Common myeloid progenitor, CD34-positive (primary cell): ENCODE results near the gene ST6GALNAC3.
A peak's percentile ranks its signal among the peaks of the same experiment; 100 is the strongest.
"Not testable (repeated sequence)": the region's sequence is repeated elsewhere in the genome, so short reads cannot be mapped to it uniquely, and the experiment has no call there.

Experiments used
- CTCF ChIA-PET: fragments of 350-600 bp; sonication (Branson Sonifier 250); formaldehyde crosslinking; loops from one replicate; lab custom pipeline; 2021; ENCODE audit warnings: antibody characterized with exemption; lab: Charles Lee
- POLR2A ChIA-PET: fragments of 350-600 bp; sonication (Branson Sonifier 250); formaldehyde crosslinking; loops from one replicate; lab custom pipeline; 2021; ENCODE audit warnings: antibody characterized with exemption; lab: Charles Lee
- DNase-seq, 3 donors: peaks; one replicate each; pipeline versions ENCODE4 v3.0.0 to v3.0.0-alpha.2; 2013
- H3K27ac ChIP-seq, 2 experiments: 1 replicate in 1 of 2; 2 replicates in 1 of 2; pipeline ENCODE4 v1.7.0; 2013; ENCODE audit warnings: inconsistent platforms in 2 of 2, low read length in 2 of 2, mild to moderate bottlenecking in 2 of 2, low read depth in 1 of 2, moderate library complexity in 1 of 2; ENCODE audit not compliant: severe bottlenecking in 2 of 2, insufficient read depth in 1 of 2, poor library complexity in 1 of 2
- H3K27me3 ChIP-seq, 5 experiments: replicated peaks in 2 of 5; 1 replicate in 3 of 5; 2 replicates in 2 of 5; pipeline versions ENCODE4 v1.6.1 to v1.7.0; 2013; ENCODE audit warnings: low read length in 4 of 5, mild to moderate bottlenecking in 2 of 5, moderate library complexity in 2 of 5, inconsistent platforms in 1 of 5; ENCODE audit not compliant: insufficient read depth in 5 of 5, control insufficient read depth in 4 of 5
- H3K36me3 ChIP-seq, 4 experiments: 1 replicate in 2 of 4; 2 replicates in 2 of 4; pipeline versions ENCODE4 v1.6.1 to v1.7.0; 2013; ENCODE audit warnings: low read length in 3 of 4, control low read depth in 1 of 4, mild to moderate bottlenecking in 1 of 4; ENCODE audit not compliant: control insufficient read depth in 4 of 4, insufficient read depth in 4 of 4
- H3K4me1 ChIP-seq, 4 experiments: 1 replicate in 3 of 4; 2 replicates in 1 of 4; pipeline versions ENCODE4 v1.6.1 to v1.7.1; 2013; ENCODE audit warnings: low read length in 3 of 4, mild to moderate bottlenecking in 3 of 4, control low read depth in 1 of 4, inconsistent platforms in 1 of 4, moderate library complexity in 1 of 4; ENCODE audit not compliant: control insufficient read depth in 4 of 4, insufficient read depth in 4 of 4; ENCODE audit errors: control extremely low read depth in 1 of 4
- H3K4me3 ChIP-seq, 7 experiments: 1 replicate in 4 of 7; 2 replicates in 3 of 7; pipeline versions ENCODE4 v1.5.1 to v1.7.0; 2013; ENCODE audit warnings: mild to moderate bottlenecking in 7 of 7, low read length in 6 of 7, moderate library complexity in 6 of 7, inconsistent platforms in 2 of 7, low read depth in 2 of 7, control low read depth in 1 of 7; ENCODE audit not compliant: insufficient read depth in 4 of 7, control insufficient read depth in 1 of 7; ENCODE audit errors: extremely low read depth in 1 of 7
- H3K9me3 ChIP-seq, 5 experiments: 1 replicate in 4 of 5; 2 replicates in 1 of 5; pipeline versions ENCODE4 v1.6.1 to v1.7.1; 2013; ENCODE audit warnings: low read length in 4 of 5, mild to moderate bottlenecking in 2 of 5, inconsistent platforms in 1 of 5, low read depth in 1 of 5, moderate library complexity in 1 of 5; ENCODE audit not compliant: control insufficient read depth in 4 of 5, insufficient read depth in 2 of 5; ENCODE audit errors: control extremely low read depth in 1 of 5
- WGBS: methylation state at CpG from one replicate; pipeline ENCODE4 v1.1.5; 2013; ENCODE audit not compliant: insufficient coverage; 5-methylcytosine and 5-hydroxymethylcytosine counted together

The ST6GALNAC3 gene

DNA sequence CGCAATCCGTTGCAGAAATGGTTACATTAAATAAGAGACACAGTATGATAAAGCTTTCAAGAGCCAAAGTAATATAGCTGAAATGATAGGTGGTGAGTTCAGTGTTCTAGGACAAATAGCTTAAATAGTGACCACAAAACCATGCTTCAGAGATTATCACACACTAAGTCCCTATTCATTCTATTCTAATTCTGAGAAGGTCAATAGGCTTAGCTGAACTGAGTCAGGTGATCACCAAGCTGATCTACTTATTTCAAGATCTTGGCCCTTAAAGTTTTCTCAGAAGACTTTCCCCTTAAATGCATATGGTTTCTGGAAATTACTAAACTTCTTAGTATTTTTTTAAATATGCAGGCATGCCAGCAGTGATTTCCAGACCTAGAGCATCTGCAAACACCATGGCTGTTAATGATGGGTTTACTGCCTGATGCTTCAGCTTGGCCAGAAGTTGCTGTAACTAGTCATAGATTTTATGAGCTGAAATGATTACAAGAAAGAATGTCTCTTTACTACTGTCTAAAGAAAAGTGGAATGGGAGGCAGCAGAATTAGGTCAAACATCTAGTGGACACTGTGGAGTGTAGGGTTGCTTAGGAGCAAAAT, 242.9 kb downstream of the ST6GALNAC3 start:
- no CpG with 5 or more reads among the region's 2 CpGs for WGBS
- no peak for DNase-seq
- Histone ChIP-seq H3K4me1 (no peaks in the 10 kb centered on the region), H3K27me3 (no peaks in the 10 kb centered on the region), H3K9me3 (no peaks in the 10 kb centered on the region), H3K36me3 (no peaks in the 10 kb centered on the region), H3K27ac (no peak overlapping the region), H3K4me3 (no peak overlapping the region)
- CTCF ChIA-PET = interaction anchor here (1.3 to 2.0 kb wide), 4 partner anchors 10 to 18 kb away, joined by 3 to 6 read pairs (median 4); no protein-coding TSS in a partner anchor
- POLR2A ChIA-PET = no interaction called here

DNA sequence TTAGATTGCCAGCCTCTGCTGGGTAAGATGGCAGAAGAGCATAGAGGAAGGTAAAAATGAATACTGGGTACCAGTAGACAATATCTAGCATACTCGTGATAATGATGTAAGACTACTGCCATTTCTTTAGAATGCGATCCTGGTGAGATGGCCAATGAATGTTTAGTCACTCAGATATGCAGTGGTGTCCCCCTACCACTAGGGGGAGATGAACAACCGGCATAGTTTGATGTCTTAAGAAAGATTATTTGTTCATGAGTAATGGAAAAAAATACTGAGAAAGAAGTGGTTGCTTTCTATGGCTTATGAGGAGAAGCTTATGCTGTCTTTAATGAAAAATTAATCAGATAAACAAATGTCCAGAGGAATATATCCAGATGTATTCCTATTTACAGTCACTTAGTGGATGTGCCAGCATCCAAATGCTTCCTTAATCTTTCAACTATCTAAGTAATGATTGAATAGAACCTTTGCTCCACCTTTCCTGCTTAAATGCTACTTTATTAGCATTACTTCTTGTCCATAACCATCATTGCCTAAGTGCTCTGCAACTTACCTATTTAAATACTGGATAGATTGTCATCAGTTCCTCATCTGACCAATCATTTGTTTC, 256.6 kb downstream of the ST6GALNAC3 start:
- ChIA-PET POLR2A (no interaction called here), CTCF (interaction anchor here (1.1 to 1.7 kb wide), 4 partner anchors 15 to 789 kb away, joined by 3 to 5 read pairs (median 4); no protein-coding TSS in a partner anchor)
- Histone ChIP-seq H3K4me3 (no peak overlapping the region), H3K27ac (no peak overlapping the region), H3K36me3 (no peaks in the 10 kb centered on the region), H3K27me3 (no peaks in the 10 kb centered on the region), H3K4me1 (no peaks in the 10 kb centered on the region), H3K9me3 (no peaks in the 10 kb centered on the region)
- peak; percentile 56 to 83 (median 78) for DNase-seq
- WGBS = 0% methylated on average over 3 of the region's 3 CpGs

DNA sequence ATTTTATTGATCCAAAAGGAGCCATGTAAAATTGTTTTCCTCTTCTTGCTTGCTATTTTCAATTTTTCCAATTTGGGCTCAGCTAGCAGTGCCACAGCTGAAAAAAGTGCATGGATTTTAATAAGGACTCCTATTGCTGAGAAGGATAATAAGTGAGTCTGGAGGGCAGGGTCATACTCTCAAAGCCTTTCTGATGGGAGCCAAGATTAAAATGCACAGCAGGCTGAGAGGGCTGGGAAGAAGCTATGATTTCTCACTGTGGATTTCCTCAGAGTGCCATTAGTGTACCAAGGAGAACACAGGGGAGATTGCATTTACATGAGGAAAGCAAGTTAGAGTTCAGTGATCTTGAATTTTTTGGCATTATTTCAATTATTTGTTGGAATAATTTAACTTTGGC, 261.3 kb downstream of the ST6GALNAC3 start:
- no peaks in the 10 kb centered on the region for H3K4me1 ChIP-seq
- no peak overlapping the region for H3K4me3 ChIP-seq
- H3K9me3 ChIP-seq = no peaks in the 10 kb centered on the region
- no peaks in the 10 kb centered on the region for H3K36me3 ChIP-seq
- H3K27ac ChIP-seq = no peak overlapping the region
- CTCF ChIA-PET = interaction anchor here (1.4 kb wide), 1 partner anchor 18 kb away, joined by 4 read pairs; no protein-coding TSS in a partner anchor
- H3K27me3 ChIP-seq = no peaks in the 10 kb centered on the region
- no peak for DNase-seq
- POLR2A ChIA-PET = no interaction called here

DNA sequence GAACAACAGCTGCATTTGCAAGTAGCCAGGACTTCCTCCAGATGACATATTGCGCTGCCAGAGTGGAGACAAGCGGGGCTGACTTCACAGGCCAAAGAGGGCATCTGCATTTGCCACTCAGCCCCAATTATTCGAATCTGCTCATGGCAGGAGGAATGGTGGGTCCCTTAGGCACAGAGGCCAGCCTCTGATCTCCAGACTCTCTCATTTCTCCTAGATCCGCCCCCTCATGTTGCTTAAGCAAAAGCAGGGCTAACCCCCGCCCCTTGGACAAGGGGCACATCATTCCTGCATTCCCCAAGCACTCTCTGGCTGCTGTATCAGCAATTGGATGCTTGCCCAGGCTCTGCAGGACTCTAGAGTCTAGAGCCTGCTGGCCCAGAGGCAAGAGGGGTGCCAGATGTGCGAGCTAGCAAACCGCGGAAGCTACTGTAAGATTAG, 262.4 kb downstream of the ST6GALNAC3 start:
- ChIA-PET CTCF (no interaction called here), POLR2A (no interaction called here)
- Histone ChIP-seq H3K27ac (no peak overlapping the region), H3K4me3 (no peak overlapping the region), H3K9me3 (no peaks in the 10 kb centered on the region), H3K4me1 (no peaks in the 10 kb centered on the region), H3K36me3 (no peaks in the 10 kb centered on the region), H3K27me3 (no peaks in the 10 kb centered on the region)
- peak in 1 of 3 donors; percentile 1 for DNase-seq
- 97% methylated on average over 7 of the region's 8 CpGs for WGBS

DNA sequence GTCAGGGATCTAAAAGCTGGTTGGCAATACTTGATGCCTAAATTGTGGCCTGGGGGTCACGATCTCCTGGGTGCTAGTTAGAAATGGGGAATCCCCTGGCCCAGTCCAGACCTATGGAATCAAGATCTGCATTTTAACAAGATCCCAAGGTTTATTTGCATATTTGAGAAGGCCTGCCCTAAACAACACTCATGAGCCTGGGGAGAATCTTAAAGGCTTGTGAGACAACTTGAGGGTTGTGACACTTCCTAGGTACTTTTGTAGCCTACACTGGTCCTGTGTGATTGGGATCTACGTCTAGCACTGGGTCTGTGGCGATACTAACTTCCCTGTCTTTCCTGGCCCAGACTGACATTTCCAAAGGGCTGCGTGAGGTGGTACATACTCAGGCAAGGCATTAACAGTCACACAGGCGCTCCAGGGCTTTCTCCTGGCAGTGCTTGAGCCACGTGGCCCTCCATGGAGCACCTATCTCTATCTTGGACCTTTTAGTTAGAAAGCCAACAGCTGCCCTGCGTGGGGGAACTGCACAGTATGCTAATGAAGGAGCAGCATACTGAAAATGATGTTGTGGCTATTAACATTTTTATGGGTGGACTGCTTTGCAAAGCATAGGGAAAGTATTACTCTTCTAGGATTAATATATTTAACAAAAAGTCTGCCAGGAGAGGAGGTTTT, 263.1 kb downstream of the ST6GALNAC3 start:
- H3K36me3 ChIP-seq = no peaks in the 10 kb centered on the region
- no peaks in the 10 kb centered on the region for H3K9me3 ChIP-seq
- whole genome bisulfite sequencing = 93% methylated on average over 6 of the region's 7 CpGs
- no peak overlapping the region for H3K27ac ChIP-seq
- no peaks in the 10 kb centered on the region for H3K27me3 ChIP-seq
- CTCF ChIA-PET = interaction anchor here (1.0 kb wide), 1 partner anchor 18 kb away, joined by 3 read pairs; no protein-coding TSS in a partner anchor
- H3K4me1 ChIP-seq = no peaks in the 10 kb centered on the region
- no peak overlapping the region for H3K4me3 ChIP-seq
- POLR2A ChIA-PET = no interaction called here
- no peak for DNase-seq

DNA sequence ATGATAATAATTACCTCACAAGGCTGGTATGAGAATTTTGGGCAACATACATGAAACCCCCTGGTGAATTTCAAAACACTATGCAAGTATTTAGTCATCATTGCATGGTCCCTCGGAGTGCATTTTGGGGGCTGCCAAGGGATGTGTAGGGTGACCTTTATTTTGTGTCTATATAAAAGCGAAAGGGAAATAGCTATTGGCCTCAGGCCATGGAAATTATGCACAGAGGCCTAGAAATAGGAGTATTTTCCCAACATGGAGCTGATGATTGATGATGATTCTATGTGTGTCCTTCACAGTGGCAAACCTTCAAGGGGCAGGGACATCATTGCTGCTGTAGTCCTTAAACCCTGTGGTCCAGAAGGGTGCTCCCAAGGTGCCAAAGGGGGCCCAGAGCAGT, 265.5 kb downstream of the ST6GALNAC3 start:
- WGBS = 96% methylated on average over 2 of the region's 2 CpGs
- DNase-seq = no peak
- POLR2A ChIA-PET = no interaction called here
- CTCF ChIA-PET = no interaction called here
- H3K27me3 ChIP-seq = no peaks in the 10 kb centered on the region
- no peaks in the 10 kb centered on the region for H3K9me3 ChIP-seq
- H3K36me3 ChIP-seq = no peaks in the 10 kb centered on the region
- H3K4me3 ChIP-seq = no peak overlapping the region
- no peak overlapping the region for H3K27ac ChIP-seq
- H3K4me1 ChIP-seq = no peaks in the 10 kb centered on the region

DNA sequence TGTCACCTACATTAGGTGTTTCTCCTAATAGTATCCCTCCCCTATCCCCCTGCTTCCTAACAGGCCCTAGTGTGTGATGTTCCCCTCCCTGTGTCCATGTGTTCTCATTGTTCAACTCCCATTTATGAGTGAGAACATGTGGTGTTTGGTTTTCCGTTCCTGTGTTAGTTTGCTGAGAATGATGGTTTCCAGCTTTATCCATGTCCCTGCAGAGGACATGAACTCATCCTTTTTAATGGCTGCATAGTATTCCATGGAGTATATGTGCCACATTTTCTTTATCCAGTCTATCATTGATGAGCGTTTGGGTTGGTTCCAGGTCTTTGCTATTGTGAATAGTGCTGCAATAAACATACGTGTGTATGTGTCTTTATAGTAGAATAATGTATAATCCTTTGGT, 267.3 kb downstream of the ST6GALNAC3 start:
- H3K9me3 ChIP-seq, H3K27ac ChIP-seq, CTCF ChIA-PET: not testable (repeated sequence)

More for the DNA sequence above, 267.3 kb downstream of the ST6GALNAC3 start:
- H3K27me3 ChIP-seq, H3K4me3 ChIP-seq, H3K4me1 ChIP-seq, DNase-seq, POLR2A ChIA-PET, H3K36me3 ChIP-seq: not testable (repeated sequence)
- no CpG with 5 or more reads among the region's 3 CpGs for WGBS
